GM21447 (cell line): ENCODE data around the gene ITCH.
"Not testable (repeated sequence)": the region's sequence is repeated elsewhere in the genome, so short reads cannot be mapped to it uniquely, and the experiment has no call there.

Experiments
- ATAC-seq: cut with Tn5 transposase; IDR thresholded peaks from one replicate; pipeline ENCODE4 v1.9.1; 2021; ENCODE audit not compliant: unreplicated experiment

The ITCH gene

DNA sequence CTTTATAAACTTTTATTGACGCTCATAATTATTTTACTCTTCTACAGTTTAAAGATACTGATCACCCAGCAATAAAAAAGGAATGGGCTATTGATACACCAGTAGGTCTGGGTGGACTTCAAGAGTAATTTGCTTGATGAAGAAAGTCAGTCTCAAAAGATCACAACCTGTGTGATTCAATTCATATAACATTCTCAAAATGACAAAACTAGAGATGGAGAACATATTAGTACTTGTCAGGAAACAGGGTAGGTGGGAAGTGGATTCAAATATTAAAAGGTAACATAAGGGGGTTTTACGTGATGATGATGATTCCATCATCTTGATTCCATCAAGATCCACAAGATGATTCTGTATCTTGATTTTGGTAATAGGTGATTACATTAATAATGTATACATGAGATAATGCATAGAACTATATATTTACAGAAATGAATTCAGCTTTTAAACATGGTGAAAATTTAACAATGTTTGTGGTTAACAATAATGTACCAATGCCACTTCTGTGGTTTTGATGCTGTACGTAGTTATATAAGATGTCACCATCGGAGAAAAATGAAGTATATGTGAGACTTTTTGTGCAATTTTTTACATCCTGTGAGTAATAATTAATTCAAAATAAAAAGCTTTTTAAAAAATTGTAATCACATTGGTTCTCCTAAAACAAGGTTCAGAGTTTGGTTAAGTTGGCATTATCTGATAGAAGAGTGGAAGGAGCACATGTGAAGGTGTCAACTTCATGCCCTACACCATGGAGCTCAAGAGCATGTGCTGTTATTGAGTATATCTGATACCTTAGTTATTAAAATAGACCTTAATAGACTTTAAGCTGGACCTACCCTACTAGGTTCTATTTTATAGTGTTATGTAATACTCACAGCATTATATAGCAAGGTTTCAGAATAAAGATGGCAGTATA is 86.9 kb downstream of the ITCH start:
- no peak for ATAC-seq

DNA sequence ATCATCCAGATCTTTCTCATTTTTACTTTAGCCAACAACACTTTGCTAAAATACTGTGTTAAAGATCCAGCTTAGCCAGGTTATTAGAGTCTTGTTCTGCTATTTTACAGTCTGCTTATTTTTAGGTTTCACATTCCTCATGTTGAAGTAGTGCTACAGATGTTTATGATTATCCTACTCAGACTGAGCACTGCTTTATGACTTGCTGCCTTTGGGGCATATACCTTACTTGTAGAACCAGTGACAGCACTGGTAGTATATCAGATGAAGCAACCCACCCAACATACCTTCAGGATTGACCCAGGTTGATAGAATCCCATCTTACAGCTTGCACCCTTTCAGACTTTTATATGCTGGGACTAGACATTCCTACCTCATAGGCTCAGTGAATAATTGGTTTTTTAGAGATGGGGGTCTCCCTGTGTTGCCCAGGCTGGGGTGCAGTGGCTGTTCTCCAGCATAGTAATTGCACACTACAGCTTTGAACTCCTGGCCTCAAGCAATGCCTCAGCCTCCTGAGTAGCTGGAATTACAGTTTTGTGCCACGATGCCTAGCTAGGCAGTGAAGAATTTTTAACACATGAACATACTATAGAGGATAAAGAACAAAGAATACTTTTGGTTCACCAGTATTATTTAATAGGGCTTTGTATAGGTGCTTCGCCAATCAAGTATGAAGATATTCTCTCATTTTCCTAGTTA is 89.4 kb downstream of the ITCH start:
- ATAC-seq = no peak

DNA sequence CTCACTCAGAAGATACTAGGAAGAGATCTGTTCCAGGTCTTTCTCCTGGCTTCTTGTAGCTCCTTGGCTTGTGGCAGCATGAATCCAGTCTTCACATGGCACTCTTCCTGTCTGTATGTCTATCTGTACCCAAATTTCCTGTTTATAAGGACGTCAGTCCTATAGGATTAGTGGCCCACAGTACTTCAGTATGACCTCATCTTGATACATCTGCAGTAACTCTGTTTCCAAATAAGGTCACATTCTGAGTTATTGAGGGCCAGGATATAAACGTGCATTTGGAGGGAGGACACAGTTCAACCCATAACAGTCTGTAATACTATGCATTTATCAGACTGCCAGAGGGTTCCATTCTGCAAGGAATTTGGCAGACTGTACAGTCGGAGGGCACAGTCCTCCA is 95.6 kb downstream of the ITCH start:
- ATAC-seq = no peak

DNA sequence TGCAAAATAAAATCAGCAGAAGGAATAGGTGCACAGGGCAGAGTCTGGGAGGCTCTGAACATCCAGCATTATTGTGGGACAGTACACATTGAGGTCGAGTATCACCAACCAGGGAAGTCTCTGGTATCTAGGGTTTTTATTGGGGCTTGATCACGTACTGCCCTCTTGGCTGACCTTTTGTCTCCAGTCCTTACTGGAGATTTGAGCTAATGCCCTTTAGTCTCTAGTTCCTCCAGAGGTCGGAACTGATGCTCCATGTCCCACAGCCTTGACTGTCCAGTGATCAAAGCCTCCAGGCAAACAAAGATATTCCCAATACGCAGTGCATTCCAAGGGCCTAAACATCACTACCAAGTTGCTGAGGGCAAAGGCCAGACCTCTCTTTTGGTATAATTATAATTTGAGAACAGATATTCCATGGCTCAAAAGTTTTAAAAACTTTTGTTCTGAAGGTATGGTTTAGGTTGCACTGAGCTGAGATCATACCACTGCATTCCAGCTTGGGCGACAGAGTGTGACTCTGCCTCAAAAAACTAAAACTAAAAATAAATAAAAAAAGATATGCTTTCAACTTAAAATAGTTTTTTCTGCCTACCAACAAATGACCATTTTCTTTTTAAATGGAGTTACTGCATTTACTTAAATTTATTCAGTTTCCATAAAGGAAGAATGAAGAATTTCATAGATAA is 96.3 kb downstream of the ITCH start:
- ATAC-seq = no peak

DNA sequence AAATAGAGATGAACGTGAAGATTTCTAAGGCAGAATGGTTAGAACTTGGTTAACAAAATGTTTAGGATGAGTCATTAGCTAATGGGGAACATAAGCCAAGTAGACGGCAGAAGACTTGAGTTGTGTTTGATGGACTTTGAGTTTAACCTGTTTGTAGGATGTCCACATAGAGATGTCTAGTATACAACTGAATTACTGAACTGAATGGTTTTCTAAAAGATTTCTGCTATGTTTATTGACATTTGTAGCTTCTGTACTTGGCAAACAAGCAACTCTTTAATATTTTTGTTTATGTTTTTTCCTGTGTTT is 98.7 kb downstream of the ITCH start:
- no peak for ATAC-seq

DNA sequence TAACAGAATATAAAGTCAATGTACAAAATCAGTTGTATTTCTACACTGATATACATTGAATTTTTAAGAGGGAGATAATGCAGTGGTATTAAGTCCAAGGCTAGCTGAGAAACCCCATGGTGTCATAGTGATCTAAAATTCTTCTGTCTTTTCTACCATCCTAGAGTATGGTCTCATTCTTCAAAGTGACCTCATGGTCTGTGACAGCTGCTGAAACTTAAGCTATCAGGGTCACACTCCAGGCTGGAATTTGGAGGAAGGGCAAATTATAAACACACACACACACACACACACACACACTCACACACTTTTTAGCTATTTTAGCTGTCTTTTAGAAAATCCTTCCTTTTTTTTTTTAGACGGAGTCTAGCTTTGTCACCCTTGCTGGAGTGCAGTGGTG is 105.9 kb downstream of the ITCH start:
- no peak for ATAC-seq

DNA sequence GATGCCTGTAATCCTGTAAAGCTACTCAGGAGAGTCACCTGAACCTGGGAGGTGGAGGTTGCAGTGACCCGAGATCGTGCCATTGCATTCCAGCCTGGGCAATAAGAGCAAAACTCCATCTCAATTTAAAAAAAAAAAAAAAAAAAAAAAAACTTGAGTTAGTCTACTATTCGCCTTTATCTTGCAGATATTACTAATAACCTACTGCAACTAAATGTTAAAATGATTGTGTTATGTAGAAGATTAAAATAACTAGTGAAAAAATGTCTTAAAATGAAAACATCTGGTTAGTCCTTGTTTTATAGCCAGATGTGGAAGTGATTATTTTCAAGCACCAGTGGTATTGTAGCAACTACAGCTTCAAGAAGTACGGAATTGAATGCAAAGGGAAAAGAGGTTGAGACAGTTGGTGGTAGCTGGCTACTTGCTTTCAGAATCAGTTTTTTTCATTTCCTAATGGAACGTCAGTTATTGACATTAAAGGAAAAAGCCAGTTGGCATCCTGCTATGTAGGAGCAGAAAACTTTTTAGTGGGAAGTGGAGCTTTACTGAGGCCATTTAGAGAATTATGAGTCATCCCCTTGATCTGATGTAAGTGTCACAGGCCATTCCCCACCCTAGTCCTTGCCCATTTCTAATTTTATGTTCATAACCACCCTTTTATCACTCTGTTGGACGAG is 109.3 kb downstream of the ITCH start:
- no peak for ATAC-seq

DNA sequence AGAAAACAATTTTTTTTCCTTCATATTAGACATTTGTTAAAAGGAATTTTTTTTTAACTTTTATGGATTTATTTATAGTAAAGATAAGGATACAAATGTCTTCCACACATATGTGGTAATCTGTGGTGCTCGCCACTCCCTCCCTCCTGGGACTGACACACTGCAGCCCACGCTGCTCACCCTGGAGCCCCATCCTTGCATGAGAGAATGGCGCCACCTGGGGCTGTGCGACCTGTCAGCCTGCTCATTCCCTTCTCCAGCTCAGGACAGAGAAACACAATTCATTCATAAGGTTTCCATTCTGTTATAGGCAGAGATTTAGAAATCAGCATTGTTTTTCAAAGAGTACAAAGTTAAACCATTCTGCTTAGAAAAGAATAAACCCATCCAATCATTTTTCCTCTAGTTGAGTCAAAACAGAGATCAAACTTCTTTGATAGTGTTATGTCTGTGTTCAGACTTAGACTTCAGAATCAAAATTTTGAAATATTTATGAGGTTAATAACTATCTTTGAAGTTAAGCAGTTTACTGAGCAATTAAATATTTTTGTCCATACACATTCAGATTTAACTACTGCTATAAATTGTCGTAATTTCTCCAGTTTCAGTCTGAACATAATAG is 110.3 kb downstream of the ITCH start:
- ATAC-seq = no peak

DNA sequence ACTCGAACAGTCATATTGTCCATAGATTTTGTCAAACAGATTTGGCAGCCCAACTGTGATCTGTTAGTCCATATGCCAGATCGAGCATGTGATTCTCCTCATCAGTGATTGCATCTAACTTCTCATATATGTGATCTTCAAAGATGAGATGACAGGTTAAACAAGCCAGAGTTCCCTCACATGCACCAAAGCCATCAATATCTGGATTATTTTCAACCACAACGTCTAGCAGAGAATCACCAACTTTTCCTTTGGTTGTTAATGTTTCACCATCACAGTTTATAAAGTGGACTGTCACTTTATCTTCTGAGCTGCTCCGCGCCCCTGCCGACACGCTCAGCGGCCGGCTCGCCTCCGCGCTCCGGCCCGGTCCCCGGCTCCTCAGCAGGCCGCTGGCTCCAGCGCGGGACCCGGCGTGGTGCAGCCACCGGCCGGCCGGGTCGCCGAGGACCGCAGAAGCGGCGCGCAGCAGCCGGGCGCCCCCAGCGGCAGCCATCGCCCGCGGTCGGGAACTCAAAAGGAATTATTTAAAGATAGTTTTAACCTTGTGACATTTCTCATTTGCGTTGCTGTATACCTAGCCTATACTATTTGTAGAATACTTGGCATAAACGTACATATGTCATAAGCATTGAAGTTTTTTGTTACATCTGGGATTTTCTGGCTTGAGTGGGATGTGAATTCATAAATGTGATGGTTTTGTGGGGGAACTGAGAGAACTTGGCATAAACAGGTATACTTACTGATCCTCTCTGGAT is 113.1 kb downstream of the ITCH start:
- no peak for ATAC-seq

DNA sequence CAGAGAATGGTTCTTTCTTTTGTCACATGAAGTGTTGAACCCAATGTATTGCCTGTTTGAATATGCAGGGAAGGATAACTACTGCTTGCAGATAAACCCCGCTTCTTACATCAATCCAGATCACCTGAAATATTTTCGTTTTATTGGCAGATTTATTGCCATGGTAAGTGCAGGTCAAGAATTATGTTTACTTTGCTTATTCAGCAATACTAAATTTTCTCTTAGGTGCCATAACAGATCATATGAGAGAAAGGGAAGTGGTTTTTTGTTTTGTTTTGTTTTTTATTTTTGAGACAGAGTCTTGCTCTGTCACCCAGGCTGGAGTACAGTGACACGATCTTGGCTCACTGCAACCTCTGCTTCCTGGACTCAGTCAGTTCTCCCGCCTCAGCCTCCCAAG is 116.6 kb downstream of the ITCH start:
- ATAC-seq = no peak

DNA sequence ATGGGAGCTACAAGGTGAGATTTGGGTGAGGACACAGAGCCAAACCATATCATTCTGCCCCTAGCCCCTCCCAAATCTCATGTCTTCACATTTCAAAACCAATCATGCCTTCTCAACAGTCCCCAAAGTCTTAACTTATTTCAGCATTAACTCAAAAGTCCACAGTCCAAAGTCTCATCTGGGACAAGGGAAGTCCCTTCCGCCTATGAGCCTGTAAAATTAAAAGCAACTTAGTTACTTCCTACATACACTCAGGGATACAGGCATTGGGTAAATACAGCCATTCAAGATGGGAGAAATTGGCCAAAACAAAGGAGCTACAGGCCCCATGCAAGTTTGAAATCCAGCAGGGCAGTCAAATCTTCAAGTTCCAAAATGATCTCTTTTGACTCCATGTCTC is 119.1 kb downstream of the ITCH start:
- ATAC-seq = not testable (repeated sequence)

DNA sequence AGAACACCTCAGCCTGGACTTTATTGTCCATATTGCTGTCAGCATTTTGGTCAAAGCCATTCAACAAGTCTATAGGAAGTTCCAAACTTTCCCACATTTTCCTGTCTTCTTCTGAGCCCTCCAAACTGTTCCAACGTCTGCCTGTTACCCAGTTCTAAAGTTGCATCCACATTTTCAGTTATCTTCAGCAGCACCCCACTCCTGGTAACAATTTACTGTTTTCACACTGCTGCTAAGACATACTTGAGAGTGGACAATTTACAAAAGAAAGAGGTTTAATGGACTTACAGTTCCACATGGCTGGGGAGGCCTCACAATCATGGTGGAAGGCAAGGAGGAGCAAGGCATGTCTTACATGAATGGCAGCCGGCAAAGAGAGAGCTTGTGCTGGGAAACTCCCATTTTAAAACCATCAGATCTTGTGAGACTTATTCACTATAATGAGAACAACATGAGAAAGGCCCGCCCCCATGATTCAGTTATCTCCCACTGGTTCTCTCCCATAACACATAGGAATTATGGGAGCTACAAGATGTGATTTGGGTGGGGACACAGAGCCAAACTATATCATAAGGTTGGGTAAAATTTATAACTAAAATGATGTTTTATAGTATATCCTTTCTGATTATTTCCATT is 120.6 kb downstream of the ITCH start:
- ATAC-seq = not testable (repeated sequence)

DNA sequence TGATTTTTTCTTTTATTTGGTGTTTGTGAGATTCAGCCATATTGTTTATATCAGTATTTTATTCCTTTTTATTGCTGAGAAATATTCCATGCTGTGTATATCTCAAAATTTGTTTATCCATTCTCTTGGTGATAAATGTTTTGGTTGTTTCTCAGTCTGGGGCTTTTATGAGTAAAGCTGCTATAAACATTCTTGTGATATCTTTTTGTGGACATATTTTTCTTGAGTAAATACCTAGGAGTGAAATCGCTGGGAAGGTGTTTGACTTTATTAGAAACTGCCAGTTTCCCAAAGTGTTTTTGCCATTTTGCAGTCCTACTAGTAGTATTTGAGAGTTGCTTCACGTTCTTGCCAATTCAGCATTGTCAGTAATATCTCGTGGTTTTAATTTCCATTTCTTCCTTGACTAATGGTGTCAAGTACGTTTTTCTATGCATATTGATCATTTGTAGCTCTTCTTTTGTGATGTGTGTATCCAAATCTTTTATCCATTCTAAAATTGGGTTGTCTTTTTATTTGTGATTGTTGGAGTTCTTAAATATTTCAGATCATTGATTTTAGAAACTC is 122.1 kb downstream of the ITCH start:
- no peak for ATAC-seq

DNA sequence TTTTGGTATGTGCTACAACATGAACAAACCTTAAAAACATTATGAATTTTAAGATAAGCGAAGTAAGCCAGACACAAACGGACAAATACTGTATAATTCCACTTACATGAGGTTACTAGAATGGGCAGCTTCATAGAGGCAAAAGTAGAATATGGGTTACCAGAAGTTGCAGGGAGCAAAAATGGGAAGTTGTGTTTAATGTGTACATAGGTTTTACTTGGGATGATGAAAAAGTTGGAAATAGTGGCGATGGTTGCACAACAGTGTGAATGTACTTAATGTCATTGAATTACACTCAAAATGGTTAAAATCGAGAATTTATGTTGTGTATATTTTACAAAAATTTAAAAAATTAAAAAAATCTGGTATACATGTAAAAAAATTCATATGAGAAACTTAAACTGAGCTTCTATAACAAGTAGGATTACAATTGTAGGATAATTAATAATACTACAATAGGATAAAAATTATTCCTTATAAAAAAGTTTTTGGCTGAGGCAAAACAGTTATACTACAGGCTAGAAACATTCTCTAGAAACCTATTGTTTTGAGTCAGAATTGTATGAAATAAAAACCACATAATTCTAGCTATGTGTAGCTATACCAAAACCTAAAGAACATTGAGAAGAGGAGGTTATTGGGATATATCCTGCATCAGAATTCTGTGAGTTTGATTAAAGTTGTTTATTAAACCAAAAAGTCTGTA is 128.3 kb downstream of the ITCH start:
- no peak for ATAC-seq

DNA sequence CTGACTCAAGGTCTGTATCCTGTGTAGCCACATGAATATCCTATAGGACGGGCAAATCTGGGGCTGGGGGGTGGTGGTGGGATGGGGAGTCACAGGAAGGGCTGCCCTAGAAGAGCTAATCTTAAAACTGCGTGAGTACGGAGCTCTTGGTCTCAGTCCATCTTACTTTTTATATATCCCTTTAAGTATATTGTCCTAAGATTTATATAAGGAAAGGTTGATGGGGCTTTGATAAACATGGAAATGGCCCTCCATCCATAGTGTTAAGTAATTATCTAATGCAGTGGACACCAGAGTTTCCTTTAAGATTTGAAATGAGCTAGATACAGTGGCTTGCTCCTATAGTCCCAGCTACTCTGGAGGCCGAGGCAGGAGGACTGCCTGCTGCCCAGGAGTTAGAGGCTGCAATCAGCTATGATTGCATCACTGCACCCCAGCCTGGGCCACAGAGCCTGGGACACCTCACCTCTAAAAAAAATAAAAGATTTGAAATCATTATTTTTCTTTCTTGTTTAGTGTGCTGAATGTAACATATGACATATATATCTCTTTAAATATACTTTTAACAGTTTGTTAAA is 128.9 kb downstream of the ITCH start:
- ATAC-seq = no peak

DNA sequence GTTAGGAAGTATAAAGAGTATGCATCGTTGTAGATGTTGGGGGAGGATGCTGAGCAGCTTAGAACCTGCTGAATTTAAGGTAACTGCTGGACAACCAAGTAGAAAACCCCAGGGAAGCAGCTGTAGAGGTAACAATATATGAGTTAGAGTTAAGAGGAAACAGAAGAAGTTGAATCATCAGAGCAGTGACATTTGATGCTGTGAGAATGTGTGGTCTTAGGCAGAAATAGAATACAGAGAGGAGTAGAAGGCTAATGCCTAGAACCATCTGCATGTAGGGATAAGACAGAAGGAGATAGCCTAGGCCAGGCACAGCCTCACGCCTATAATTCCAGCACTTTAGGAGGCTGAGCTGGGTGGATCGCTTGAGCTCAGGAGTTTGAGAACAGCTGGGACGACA is 130.6 kb downstream of the ITCH start:
- no peak for ATAC-seq

DNA sequence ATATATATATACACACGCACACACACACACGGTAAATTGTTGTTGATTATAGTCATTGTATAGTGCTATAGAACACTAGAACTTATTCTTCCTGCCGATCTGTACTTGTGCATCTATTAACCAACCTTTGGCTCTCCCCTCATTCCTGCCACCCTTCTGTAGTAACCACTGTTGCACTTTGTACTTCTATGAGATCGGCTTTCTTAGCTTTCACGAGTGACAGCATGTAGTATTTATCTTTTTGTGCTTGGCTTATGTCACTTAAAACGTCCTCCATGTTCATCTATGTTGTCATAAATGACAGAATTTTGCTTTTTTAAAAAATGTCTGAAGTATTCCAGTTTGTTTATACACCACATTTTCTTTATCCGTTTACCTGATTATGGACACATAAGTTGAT is 132.2 kb downstream of the ITCH start:
- ATAC-seq = no peak

DNA sequence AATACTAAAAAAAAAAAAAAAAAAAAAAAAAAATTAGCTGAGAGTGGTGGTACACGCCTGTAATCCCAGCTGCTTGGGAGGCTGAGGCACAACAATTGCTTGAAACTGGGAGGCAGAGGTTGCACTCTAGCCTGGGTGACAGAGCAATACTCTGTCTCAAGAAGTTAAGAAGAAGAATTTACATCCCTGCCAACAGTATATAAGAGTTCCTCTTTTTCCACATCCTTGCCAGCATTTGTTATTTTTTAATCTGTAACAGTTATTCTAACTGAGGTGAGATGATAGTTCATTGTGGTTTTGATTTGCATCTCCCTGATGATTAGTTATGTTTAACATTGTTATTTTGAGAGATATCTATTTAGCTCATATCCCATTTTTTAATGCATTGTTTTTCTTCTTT is 132.8 kb downstream of the ITCH start:
- no peak for ATAC-seq
